Stimulated activated CD8-positive, alpha-beta memory T cell treated with anti-CD3 and anti-CD28 coated beads, Interleukin-2, amount 100 ng/mL, for 48 hours (primary cell): ENCODE data around the gene KCNQ1.

Experiments used
- DNase-seq, 2 donors: peaks; one replicate each; pipeline ENCODE4 v3.0.0-alpha.2; 2020; ENCODE audit warnings: low read depth in 2 of 2

KCNQ1 gene

GRCh38 chr11:2461253-2461955, 16.6 kb downstream of the KCNQ1 start:
- no peak for DNase-seq

GRCh38 chr11:2461956-2462542, 17.2 kb downstream of the KCNQ1 start:
- no peak for DNase-seq

GRCh38 chr11:2462543-2462985, 17.8 kb downstream of the KCNQ1 start:
- no peak for DNase-seq

DNA sequence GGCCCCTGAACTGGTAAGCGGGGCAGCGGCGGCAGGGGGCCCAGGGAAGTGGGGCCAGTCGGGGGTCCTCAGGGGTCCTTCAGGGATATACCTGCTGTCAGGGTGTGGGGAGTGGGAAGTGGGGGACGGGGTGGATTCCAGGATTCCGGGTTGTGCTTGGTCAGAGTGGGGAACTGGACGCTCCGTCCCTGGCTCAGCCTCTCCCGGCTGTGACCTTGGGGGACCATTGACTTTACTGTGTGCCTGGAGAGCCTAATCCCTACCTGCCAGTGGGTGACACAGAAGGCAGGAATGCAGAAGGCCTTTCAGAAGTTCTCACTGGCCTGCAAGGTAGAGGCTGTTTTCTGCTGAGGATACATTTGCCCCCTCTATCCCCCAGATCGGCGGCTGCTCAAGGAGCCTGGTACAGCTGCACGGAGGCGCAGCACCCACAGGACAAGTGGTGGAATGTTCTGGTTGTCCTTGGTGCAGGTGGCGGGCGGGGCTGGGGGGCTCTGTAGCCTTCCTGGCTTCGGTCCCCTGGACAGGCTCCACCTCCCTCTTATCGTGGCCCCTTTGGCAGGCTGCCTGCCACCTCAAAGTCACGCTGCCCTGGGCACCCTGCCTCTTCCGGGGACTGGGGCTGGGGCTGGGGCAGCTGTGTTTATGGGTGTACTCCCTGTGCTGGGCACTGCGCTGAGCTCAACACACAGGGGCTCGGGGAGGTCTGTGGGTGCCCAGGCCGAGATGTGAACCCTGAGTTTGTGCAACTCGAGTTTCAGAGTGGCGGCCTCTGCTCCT, 18.4 kb downstream of the KCNQ1 start:
- no peak for DNase-seq

GRCh38 chr11:2463766-2464277, 19.0 kb downstream of the KCNQ1 start:
- DNase-seq = no peak

DNA sequence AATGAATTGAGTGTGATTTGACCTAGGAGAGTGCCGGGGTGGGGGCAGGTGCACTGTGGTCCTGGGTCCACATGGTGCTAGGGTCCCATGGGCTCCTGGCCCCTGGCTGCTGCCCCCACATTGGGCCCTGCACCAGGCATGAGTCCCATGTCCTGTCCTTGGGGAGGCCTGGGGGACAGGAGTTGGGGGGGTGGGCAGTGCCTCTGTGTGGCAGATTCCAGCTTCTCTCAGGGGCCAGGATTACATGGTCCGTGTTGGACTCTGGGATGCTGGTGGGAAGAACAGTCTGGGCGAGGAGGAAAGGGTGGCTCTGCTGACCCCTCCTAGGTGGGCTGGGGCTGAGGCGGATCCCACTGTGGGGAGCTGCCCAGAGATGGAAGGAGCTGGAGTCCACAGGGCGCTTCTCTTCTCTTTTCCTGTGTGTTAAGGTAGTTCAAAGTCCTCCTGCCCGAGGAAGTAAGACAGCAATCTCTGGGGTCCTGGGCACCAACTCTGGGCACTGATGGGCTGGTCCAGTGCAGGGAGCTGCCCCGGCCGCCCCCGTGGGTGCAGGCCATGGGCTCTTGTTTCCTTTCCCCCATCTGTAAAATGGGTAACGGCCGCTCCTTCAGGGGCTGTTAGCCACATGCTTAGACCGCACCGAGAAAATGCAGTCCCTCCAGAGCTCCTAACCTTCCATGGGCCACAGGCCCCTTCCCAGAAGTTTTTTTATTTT, 19.8 kb downstream of the KCNQ1 start:
- DNase-seq = no peak

DNA sequence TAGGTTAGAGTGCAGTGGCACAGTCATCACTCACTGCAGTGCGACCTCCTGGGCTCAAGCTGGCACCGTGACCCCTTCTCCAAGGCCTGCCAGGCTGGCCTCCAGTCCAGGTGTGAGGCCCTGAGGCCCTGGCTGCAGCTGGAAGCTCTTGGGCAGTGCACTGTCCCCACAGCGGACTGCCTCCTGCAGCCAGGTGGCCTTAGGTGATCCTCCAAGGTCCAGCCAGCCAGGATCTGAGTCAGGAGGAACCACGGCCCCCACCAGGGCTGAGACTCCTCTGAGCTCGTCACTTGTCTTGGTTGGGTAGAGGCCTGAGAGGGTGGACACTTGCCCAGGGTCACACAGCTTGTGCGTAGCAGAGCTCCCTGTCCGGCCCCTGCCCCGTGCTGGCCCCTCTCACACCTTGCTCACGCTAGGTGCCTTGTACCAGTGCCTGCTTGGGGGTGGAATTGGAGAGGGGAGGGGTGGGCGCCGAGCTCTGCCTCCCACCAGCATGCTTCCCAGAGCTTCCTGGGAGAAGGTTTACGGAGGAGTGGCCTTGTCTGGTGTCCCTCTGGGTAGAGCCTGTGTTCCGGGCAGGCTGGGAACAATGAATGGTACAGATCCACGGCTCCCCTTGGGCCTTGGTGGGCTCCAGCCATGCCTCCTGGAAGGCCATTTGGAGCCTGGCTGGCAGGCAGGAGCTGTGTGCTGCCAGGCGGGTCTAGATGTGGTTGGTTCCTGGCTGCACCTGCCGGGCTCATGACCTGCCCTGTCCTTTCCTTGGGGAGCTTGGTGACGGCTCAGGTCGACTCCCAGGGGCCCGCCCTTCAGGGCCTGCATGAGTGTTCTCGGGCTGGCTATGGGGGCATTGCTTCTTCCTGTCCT, 20.6 kb downstream of the KCNQ1 start:
- no peak for DNase-seq

GRCh38 chr11:2466069-2466801, 21.4 kb downstream of the KCNQ1 start:
- no peak for DNase-seq

- DNase-seq = no peak
Measured at GRCh38 chr11:2466869-2467694, 22.3 kb downstream of the KCNQ1 start.

GRCh38 chr11:2467695-2468055, 22.9 kb downstream of the KCNQ1 start:
- DNase-seq = no peak

DNA sequence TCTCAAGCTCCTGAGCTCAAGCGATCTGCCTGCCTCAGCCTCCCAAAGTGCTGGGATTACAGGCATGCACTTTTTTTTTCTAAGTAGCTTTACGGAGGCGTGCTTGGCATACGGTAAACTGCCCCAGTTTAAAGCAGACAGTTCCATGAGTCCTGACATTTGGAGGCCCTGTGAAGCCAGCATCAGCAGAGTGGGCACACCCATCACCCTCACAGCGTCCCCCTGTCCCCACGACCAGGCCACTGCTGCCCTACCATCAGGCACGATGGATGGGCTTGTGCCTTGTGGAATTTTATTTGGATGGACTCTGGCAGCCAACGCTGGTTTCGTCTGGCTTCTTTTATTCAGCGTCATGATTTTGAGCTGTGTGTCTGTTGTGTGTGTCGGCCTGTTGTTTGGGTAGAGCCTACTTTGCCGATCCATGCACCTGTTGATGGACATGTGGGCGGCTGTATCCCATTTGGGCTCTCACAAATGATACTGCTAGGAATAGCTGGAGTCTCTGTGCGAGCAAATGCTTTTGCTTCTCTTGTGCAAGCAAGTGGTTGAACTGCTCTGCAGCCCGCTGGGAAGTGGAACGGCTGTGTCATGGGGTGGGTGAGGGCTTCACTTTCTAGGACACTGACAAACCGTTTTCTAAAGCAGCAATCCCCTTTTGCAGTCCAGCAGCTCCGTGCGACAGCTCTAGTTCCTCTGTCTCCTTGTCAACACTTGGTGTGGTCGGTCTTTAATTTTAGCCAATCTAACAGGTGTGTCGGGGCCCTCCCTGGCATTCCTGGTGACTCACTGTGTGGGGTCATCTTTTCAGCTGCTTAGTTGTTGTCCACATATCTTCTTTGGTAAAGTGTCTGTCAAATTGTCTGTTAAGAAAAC, 23.8 kb downstream of the KCNQ1 start:
- DNase-seq = no peak

DNA sequence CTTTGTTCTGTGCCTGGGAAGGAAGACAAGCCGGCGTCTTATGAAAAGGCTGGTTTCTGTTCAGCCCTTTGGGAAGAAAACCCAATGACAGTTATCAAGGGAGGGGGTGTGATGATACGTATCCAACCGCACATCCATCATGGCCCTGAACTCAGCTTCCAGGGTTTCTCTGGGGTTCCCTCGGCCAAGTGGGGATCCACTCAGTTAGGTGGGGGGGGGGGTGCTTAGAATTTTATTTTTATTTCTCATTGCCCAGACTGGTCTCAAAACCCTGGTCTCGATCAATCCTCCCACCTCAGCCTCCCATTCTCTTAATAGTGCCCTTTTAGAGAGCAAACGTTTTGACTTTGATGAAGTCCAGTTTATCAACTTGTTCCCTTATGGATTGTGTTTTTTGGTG, 25.7 kb downstream of the KCNQ1 start:
- DNase-seq = no peak

DNA sequence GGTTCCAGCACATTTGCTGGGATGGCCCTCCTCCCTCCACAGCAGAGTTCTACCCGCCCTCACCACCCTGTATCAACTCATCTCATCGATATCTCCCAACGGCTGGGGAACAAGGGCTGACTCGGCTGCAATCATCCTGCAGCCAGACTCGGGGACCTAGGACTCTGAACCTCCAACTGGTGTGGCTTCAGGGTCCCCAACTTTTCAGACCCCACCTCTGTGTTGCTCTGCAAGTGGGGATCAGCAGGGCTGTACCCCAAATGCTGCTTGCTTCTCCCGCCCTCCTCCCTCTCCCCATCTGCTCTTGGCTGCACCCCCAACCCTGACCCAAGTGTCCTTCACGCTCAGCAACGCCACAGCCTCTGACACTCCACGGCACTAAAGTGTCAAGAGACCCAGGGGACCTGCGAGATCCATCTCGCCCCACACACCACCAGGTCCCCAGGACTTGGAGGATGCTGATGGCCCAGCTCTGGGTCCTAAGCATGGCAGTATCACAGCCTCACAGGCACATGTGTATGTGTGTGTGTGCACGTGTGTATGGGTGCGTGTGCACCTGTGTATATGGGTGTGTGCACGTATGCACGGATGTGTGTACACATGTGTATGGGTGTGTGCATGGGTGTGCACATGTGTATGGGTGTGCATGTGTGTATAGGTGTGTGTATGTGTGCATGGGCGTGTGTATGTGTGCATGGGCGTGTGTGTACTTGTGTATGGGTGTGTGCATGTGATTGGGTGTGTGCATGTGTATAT, 26.4 kb downstream of the KCNQ1 start:
- no peak for DNase-seq

GRCh38 chr11:2471804-2472096, 26.9 kb downstream of the KCNQ1 start:
- DNase-seq = no peak

- DNase-seq = no peak
Measured at GRCh38 chr11:2472428-2473186, 27.8 kb downstream of the KCNQ1 start.

DNA sequence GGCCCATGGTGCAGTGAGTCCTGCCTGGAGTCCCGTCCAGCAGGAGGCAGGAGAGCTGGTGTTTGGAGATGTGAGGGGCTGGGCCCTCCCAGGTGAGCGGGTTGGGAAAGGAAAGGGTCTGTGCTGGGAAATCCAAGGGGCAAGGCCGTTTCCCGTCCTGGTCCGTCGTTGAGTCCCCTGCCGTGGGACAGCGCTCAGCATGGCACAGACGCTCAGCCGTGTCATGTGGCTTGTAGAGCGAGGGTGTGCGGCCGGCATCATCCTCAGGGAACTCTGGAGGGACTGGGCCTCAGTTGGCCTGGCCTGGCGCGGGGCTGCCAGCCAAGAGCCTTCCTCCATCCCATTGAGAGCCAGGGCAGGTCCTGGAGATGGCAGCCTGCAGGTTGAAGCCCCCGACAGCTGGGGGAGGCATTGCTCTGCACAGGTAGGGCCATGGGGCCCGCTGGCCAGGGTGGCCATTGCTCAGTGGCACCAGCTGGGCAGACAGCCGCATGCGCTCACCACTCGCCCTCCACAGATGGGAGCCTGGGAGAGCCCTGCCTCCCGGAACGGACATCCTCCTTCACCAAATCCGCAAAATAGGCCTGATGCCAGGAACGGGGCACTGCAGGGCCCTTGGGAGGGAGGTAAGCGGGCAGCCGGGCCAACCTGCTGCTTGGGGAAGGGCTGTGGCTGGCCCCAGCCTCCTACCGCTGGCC, 28.7 kb downstream of the KCNQ1 start:
- no peak for DNase-seq
